ENCODE data around the gene EOGT.

Gene EOGT

DNA sequence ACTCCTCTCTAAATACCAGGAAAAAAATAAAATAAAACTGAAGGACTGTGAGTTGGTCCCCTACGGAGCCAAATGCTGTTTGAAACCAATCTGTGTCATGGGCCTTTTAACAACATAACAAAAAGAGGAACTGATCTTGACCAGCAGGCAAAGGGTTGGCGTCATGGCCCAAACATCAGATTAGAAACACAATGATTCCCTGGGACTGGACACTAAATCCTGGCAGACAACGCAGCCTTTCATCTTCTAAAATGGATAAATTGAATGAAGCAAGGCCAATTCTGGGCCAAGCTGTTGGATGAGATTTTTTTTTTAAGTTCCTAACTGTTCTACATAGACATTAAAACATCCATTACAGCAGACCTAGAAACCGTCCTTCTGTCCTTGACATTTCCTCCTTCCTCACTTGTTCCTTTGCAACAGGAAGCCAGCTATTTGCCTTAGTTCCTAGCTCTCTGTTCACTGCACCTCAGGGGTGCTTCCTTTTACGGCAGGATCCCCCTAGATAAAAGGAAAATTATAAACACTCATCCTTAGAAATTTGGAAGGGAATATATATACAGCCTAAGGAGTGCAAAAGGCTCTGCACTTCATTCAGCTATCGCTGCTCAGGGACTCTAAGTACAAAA is 59.6 kb downstream of the EOGT start:
- DNase-seq: no peak

DNA sequence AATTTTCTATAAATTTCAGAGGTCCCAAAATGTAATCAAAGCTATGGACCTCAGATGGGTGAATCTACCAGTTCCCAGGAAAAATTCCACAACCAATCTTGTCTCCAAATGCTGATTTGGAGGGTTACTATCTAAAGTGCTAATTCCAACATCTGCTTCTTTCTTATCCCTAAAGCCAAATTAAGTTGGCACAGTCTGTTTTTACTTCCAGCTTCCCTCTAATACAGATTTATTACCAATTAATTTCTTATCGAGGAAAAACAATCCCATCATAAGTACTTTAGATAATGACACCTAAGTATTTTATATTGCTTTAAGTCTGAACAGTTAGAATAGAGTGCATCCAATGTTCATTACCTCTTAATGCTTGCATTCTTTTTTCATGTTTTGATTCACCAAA is 68.3 kb downstream of the EOGT start:
- no peak for DNase-seq

DNA sequence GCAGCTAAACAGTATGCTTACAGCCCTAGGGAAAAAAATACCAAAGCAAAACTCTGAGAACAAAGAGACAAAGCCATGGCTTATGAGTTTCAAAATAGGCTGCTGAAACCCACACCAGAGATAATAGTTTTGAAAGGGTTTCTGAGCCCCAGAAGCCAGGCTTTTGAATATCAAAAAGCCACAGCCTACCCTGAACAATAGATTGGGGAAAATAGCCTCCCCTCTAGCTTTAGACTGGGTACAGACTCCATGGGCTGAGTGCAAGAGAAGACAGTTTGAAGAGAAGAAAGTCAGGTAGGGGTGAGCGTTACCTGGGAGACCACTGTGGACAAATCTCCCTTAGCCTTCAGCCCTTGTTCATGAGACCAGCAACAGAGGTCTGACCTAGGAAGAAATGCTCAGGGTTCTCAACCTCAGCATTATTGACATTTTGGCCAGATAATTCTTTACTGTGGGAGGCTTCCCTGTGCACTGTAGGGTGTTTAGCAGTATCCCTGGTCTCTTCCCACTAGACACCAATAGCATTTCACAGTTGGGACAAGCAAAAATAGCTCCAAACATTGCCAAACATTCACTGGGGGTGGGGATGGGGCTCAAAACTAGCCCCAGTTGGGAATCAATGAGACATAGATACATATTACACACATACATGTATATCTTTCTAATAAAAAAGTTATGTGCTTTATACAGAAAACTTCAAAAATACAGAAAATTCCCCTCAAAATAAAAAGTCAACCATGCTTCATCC is 69.6 kb downstream of the EOGT start:
- DNase-seq: no peak

DNA sequence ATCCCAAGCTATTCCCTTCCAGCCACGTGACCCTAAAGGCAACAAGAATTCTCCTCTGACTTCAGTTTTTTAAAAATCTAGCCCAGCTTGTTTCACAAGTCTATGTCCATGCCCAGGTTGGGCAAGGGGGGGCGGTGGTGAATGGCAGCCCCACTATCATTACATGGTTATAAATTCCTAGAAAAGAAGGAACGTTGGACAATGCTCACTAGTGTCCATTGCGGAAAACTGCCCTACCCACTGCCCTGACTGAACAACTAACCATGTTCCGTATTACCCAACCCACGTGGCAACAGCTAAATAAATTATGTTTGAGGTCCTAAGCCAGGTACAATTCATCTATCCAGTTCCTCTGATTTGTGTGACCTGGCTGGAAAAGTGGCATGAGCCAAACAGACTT is 72.4 kb downstream of the EOGT start:
- no peak for DNase-seq

DNA sequence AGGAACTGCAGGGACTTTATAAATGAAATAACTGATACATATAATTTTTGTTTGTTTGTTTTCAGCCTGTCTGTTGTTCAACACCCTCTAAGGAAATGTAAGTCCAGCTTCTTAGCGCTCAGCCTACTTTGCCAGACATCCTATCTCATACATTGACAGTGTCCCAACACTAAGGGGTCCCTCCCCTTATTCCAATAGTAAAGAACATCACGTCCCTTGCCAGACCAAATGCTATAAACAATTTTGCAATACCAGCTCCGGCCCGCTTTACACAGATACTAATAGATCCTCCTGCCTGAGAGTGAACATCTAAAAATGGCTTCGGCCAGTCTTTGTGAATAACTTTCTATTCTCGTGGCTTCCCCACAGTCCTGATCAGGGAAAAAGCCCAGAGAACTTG is 76.6 kb downstream of the EOGT start:
- no peak for DNase-seq

DNA sequence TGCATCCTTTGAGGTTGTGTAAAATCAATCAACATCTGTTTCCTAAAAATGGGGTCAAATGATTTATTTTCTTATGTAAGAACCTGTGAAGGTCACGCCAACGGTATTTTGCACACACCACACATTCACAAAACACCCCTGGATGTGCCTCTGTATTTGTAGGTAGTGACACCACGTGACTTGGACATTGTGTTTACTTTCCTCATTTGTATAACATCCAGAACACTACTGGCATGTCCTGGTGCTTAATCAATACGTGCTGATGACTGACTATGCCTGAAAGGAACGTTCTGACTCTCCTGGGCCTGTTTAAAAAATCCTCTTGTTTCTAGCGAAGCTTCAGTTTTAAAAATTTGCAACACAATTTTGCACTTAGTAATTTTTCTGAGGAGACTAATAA is 77.7 kb downstream of the EOGT start:
- DNase-seq: no peak

DNA sequence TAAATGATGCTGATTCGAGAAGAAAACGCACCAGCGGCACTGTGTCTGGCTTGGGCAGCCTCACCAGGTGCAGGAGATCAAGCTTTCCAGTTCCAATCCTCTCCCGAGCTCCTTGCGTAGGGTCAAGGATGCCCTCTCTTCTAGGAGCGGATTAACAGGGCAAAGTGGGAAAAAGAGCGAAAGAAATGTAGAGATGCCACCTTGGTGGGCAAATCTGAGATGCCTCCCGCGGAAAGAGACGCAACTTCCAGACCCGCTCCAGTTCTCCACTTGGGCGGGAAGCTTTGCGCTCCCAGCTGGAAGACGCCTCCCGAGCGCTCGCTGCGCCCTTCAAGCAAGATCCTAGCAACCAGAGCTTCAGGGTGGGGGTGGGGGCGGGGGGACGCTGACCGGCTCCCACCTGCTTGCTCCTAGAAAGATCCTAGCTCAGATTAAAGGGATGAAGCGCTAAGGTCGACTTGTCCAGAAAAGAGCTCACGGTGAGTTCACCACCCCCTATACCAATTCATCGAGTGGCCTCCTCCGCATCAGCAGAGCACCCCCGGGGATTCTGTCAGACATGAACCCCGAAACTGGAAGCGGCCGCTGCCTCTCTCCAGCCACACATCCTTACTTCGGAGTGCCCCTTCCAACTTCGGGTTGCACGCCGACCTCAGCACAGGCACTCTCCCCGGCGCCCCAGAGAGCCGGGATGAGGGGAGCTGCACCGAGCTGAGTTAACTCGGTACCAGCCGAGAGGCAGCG is 81.9 kb downstream of the EOGT start:
- no peak for DNase-seq
